GM19025 (cell line): ENCODE measurements around the gene RNGTT.
"Not testable (repeated sequence)": the region's sequence is repeated elsewhere in the genome, so short reads cannot be mapped to it uniquely, and the experiment has no call there.

Experiments
- ATAC-seq: cut with Tn5 transposase; IDR thresholded peaks from one replicate; pipeline ENCODE4 v1.9.1; 2021; ENCODE audit warnings: mild to moderate bottlenecking, low read depth, moderate library complexity; ENCODE audit not compliant: unreplicated experiment

RNGTT gene

DNA sequence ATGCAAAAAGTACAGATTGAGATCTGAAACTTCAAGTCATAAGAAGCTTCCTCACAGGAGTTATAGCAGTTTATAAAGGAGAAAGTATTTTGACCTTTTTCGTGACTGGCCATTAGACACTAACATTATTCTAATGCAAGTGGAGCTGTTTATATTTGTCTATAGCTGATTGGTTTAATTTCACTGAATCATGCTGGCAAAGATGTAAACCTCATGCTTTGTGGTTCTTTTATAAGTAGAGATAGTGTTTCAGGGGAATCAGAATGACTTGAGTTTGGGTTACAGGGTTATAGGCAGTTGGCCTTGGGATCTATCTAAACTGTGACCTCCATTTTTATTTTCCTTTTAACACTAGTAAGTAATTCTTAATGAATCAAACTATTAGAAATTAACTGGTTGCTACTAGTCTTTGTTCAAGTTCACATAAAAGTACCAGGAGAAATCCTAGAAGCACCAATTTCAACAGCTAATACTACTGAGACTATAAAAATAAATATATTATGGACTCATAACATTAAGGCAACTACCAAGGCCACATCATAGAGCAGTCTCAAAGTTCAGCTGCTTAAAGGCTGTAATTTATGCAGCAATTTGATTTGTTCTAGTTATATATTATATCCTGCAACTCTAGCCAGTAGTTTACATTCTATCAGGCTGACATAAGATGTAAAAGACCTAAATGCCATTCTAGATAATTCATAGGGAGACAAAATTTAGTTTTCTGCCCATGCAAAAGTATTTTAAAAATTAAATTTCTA, 94.0 kb downstream of the RNGTT start:
- no peak for ATAC-seq

DNA sequence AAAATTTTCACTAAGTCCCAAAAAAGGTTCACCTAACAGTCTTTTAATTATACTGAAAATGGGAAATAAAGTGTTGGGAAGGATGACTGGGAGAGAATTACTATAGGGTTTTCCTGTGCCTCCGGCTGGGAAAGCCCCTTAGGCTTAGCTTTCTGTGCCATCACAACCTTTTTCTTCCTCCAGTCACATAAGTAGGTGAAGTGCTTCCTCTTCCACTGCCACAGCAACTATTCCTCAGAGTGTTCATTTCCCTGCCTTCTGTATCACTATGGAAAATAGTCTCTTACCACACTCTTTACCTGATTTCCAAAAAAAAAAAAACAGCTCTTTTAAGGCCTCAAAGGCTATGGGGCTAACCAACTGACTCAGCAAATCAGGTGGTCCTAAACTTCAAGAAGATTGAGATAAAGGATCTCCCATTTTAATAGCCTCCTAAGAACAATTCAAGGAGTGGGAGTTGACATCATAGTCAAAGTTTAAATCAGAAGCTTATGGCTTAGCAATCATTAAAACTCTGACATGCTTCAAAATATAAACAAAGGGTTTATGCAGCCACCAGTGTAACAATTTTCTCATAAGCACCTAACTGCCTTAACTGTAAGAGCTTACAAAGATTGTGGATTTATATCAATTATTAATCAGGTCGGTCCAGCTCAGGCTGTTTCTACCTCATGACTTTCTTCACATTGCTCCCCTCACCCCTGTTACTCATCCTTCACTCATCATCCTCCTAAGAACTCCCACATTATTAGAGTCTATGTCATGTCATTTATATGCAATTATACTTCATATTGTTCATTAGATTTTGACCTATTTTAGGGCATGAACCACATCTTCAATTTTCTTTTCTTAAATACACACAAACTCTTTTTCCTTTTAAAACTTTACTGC, 95.3 kb downstream of the RNGTT start:
- ATAC-seq, result no peak

DNA sequence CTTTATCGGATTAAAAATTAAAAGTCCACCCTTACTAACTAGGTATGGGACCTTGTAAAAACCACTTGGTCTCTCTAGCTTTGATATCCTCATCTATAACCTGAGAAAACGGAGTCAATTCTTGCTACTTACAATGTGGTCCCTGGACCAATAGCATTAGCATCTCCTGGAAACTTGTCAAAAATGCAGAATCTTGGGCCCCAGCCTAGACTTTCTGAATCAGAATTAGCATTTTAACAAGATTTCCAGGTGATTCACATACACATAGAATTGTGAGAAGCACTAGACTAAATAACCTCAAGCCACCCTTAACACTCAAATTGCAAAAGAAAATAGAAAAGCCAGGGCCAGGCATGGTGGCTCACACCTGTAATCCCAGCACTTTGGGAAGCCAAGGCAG, 96.6 kb downstream of the RNGTT start:
- ATAC-seq, result no peak

DNA sequence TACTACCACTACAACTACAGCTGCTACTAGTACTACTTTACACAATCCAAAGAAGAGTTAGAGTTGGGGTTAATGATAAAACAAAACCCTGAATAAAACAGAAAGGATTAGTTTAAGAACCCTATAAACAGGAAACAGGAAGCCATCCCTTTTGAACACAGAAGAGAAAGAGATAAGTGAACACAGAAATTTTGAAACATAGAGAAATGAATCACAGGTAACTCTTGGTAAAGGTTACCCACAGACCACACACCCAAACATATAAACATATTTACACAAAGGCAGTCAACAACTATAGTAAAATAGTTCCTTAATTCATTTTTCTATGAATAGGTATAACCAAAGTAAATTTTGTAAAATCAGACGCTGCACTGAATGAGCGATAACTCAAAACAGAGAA, 98.1 kb downstream of the RNGTT start:
- no peak for ATAC-seq

DNA sequence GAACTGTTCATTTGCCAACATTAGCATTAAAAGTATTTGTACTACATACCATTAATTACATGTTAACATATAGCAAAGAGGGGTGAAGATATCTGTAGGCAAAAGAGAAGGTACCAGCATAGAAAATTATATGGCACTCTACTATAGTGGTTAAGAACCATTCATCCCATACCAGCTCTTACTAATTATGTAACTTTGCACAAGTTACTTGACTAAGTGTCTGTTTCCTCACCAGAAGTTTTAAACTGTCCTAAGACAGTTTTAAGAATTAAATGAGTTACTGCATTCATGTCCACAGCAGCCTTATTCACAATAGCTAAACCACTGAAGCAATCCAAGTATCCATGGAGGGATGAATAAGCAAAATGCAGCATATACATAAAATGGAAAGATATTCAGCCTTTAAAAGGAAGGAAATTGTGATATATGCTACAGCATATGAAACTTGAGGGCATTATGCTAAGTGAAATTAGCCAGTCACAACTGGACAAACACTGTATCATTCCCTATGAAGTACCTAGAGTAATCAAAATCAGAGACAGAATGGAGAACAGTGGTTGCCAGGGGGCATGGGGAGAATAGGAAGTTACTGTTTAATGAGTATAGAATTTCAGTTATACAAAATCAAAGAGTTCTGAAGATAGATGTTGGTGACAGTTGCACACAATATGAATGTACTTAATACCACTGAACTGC, 98.9 kb downstream of the RNGTT start:
- no peak for ATAC-seq

DNA sequence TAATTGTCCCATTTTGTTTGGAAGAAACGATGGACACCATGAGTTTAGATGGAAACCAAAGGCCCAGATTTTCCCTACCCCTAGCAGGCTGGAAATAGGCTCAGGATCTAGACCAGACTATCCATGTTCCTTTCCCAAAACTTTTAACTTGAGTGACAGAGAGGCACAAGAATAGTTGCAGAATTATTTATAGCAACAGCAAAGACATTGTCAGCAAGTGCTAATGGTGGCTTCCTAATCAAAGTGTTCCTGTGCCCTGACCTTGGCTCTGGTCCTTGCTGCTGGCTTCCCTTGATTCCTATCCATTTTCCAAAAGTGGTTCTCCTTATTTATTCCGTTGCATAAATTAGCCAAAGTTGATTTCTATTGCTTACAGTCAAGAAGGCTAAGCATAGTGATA, 103.1 kb downstream of the RNGTT start:
- ATAC-seq, result no peak

DNA sequence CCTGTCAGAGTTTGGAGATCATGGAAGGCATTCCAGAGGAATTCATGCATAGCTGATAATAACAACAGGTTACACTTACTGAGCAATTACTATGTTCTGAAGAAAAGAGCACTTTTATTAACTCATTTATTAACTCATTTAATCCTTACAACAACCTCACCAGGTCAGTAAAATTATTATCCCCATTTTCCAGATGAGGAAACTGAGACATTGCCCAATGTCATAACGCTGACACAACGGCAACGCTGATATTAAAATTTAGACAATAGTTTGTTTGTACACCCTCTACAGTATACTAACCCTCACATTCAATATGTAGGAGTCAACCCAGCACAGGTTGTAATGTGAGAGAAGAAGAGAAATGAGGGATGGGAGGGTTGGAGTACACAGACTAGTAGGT, 105.0 kb downstream of the RNGTT start:
- no peak for ATAC-seq

DNA sequence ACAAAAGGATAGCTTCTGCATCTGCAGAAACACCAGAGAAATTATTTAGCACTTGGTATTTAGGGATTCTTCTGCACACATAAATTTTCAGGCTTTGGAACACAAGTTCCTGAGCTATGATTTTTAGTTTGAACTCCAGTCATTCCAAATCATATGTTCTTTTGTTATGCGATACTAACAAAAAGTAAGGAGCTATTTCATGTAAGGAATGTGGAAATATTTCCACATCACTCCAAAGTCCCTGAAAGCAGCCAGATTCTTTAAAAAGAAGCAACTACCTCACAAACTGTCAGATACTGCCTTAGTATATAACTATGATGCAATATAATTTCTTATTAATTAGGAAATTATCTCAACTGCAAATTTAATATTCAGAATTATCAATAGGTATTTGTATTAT, 106.9 kb downstream of the RNGTT start:
- ATAC-seq, result no peak

DNA sequence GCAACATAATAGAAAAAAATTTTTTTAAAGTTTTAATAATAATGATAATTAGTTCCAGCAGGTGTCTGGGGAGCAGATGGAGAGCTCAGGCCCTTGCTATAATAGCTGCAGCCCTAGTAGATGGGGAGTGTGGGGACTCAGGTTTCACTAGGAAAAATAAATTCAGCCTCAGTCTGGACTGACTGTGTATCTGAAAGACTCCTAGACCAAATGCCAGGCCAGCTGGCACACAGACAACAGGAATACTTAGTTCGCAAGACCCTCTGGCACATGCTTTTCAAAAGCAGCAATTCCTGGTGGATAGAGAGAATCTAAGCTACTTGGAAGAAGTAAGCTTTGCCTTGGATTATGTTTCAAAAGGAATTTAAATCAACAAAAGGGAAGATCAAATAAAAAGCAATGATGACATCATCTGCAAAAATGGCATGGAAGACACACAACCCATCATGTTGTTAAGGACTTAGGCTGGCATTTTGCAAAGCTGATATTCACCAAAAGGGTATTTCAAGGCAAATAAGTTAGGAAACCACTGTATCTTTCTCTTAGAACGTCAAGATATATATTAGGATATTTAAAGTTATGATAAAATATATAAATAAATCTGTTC, 107.8 kb downstream of the RNGTT start:
- no peak for ATAC-seq

DNA sequence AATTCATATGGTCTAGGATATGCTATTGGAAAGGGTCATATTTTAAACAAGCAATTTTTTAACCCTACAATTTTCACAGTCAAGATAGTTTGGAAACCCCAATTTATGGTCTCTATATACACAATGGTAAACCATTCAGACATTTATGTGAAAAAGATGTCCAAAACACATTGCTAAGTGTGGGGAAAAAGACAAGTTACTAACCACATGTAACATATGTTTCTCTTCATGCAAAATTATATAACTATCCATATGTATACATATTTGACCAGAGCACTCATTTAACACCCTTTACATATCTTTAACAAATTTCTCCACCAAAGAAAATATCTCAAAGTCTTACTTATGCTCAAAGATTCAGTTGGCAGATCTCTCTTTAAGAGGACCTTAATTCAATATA, 110.6 kb downstream of the RNGTT start:
- no peak for ATAC-seq

DNA sequence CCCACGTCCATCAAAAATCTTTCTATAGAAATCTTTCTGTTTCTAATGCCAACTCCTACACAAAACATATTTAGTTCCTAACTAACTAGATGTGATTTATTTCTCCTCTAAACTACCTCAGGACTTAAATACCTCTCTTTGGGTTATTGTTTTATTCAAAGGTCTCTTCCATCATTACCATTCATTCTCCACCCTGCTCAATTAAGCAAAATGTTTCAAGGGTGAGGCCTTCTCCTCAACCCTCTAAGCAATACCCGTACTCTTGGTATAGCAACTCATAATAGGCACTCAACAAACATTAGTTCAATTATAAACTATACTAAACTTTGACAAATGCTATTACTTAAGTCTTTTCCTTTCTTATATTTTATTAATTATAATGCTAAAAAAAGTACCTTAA, 111.4 kb downstream of the RNGTT start:
- ATAC-seq, result no peak

DNA sequence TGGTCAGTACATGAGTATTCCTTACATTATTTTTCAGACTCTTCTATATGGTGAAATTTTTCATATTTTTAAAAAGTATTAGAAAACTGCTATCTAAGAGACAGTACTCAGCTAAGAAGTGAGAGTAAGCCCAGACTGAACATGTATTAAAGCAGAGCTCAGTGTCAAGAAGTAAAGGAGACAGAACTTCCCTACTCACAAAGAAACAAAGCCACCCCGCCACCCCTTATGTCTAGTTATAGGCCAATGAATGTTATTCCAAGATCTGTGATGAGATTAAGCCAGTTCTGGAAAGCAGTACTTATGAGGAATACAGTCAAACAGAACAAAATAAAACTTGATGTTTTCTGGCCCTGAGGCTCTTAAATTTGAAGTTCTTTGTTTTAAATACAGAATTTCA, 114.5 kb downstream of the RNGTT start:
- no peak for ATAC-seq

DNA sequence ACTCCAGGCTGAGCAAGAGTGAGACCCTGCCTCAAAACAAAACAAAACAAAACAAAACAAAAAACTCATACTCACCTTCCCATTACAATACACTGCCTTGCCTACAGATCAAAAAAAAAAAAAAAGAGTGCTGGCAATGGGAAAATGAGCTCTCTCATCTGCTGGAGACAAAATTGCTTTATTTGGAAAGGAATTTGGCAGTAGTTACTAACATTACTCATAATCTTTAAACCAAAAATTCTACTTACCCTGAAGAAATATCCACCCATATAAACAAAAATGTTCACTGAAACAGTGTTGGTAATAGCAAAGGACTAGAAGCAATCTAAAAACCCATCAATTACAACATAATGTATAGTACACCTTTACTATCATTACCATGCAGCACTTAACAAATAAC, 120.4 kb downstream of the RNGTT start:
- ATAC-seq, result no peak

DNA sequence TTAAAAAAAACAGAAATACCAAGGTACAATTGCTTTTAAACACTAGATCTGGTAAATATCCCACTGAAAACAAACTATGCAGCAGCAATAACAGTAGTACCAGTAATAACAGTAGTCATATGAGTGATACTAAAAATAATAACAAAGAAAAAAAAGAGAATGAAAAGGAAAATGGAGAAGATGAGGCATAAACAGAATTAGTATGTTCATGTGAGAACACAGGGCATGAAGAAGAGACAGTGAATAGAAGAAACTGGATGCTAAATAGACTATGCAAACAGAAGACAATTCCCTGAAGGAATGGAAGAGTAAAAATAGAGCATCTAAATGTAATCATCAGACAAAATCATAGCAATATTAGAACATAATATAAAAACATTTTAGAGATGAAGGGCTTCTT, 121.1 kb downstream of the RNGTT start:
- ATAC-seq, result no peak

DNA sequence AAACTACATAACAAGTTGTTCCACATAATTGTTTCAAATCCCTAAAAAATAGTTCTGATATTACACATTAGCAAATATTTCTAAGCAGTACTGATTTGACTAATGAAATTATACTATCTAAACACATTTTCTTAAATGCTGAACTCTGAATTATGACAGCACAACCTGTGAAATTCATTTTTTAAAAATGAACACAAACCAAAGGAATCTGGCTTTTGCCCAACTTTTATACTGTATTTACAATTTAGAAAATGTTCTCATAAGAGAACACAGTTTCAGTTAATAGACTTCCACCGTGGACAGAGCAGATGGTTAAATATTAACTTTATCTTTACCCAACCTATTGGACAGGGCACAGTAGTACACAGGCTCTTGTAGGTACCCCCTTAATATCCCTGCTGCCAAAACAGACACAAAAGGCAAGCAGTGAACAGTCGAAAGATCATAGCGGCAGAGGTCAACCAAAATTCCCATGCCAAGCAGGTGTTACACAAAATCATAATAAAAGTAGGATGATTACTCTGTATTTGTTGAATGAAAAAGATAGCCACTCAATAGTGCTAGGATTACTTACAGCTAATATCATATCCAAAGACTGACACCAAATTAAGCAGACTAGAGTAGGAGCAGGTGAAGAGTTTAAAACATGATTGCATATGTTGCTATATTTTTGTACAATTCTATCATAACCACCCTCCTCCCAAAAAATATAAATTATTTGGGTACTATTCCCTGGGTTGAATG, 122.5 kb downstream of the RNGTT start:
- no peak for ATAC-seq

DNA sequence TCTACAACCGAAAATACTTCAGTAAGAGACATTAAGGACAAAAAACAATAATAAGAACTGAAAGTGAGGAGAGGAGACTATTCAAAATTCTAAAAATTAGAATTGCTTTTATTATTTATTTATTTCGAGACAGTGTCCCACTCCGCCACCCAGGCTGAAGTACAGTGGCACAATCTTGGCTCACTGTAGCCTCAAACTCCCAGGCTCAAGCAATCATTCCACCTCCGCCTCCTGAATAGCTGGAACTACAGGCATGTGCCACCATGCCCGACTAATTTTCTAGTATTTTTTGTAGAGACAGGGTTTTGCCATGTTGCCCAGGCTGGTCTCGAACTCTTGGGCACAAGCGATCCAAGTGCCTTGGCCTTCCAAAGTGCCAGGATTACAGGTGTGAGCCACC, 123.1 kb downstream of the RNGTT start:
- no peak for ATAC-seq

DNA sequence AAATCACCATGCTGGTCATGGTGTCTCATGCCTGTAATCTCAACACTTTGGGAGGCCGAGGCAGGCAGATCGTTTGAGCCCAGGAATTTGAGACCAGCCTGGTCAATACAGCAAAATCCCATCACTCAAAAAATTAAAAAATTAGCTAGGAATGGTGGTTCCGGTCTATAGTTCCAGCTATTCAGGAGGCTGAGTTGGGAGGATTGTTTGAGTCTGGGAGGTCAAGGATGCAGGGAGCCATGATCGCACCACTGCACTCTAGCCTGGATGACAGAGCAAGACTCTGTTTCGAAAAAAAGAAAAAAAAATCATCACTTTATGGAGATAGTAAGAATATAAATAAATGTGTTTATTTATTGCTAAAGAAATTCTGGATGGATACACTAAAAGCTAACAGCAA, 124.1 kb downstream of the RNGTT start:
- ATAC-seq, result no peak

DNA sequence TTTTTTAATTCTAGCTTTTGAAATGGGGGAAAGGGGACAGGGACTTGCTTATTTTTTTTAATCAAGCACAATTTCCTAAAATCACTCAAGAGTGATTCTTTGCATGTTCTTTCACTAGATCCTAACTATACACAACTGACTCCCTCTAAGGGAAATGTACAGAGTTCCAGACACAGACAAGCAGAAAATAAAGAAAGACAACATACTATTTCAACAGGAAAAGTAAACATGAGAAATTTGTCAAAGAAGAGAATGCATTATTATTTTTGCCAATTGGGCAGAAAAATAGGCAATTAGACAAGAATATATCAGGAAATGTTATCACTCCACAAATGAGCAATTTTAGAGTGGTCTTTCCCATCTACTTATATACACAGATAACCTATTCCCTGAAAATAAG, 128.2 kb downstream of the RNGTT start:
- no peak for ATAC-seq

DNA sequence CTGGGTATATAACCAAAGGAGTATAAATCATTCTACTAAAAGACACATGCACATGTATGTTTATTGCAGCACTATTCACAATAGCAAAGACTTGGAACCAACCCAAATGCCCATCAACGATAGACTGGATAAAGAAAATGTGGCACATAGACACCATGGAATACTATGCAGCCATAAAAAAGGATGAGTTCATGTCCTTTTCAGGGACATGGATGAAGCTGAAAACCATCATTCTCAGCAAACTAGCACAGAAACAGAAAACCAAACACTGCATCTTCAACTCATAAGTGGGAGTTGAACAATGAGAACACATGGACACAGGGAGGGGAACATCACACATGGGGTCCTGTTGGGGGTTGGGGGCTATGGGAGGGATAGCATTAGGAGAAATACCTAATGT, 130.3 kb downstream of the RNGTT start:
- ATAC-seq, result not testable (repeated sequence)

DNA sequence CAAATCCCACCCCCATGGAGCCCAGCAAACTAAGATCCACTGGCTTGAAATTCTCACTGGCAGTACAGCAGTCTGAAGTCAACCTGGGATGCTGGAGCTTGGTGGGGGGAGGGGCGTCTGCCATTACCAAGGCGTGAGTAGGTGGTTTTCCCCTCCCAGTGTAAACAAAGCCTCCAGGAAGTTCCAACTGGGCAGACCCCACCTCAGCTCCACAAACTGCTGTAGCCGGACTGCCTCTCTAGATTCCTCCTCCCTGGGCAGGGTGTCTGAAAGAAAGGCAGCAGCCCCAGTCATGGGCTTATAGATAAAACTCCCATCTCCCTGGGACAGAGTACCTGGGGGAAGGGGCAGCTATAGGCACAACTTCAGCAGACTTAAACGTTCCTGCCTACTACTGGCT, 135.8 kb downstream of the RNGTT start:
- ATAC-seq, result not testable (repeated sequence)
